Stimulated activated CD4-positive, alpha-beta T cell treated with anti-CD3 and anti-CD28 coated beads, Interleukin-15, amount 100 ng/mL, for 48 hours (primary cell): ENCODE results near the gene NUP133.
"Not testable (repeated sequence)": the region's sequence is repeated elsewhere in the genome, so short reads cannot be mapped to it uniquely, and the experiment has no call there.

Experiments used
- DNase-seq, 2 donors: peaks; one replicate each; pipeline ENCODE4 v3.0.0-alpha.2; 2020; ENCODE audit warnings: low read depth in 2 of 2

Gene NUP133

GRCh38 chr1:229507951-229508822 lies at the start of gene NUP133:
Gene NUP133, minus strand, starts transcription at chr1:229508341. Its CDS starts 92 bp downstream, at chr1:229508249.
- DNase-seq, result peak; percentile 97 to 99

GRCh38 chr1:229557200-229557850 lies 49.2 kb upstream of the NUP133 start:
- no peak for DNase-seq

GRCh38 chr1:229554886-229555621 lies 46.9 kb upstream of the NUP133 start:
- DNase-seq, result no peak

- no peak for DNase-seq
These were observed 45.5 kb upstream of the NUP133 start for GRCh38 chr1:229553621-229554130.

- DNase-seq, result no peak
These were observed 44.6 kb upstream of the NUP133 start for GRCh38 chr1:229552732-229553131.

GRCh38 chr1:229550812-229551567 lies 42.8 kb upstream of the NUP133 start:
- DNase-seq, result no peak

GRCh38 chr1:229547542-229547941 lies 39.4 kb upstream of the NUP133 start:
- DNase-seq, result no peak

GRCh38 chr1:229544587-229544986 lies 36.4 kb upstream of the NUP133 start:
- no peak for DNase-seq

GRCh38 chr1:229539863-229540506 lies 31.8 kb upstream of the NUP133 start:
- no peak for DNase-seq

- DNase-seq, result no peak
These were observed 30.8 kb upstream of the NUP133 start for GRCh38 chr1:229538945-229539344.

- no peak for DNase-seq
These were observed 29.8 kb upstream of the NUP133 start for GRCh38 chr1:229537894-229538293.

- DNase-seq, result no peak
These were observed 28.8 kb upstream of the NUP133 start for GRCh38 chr1:229536982-229537381.

- DNase-seq, result no peak
These were observed 27.1 kb upstream of the NUP133 start for GRCh38 chr1:229535230-229535629.

GRCh38 chr1:229531326-229531725 lies 23.2 kb upstream of the NUP133 start:
- no peak for DNase-seq

GRCh38 chr1:229529639-229530038 lies 21.5 kb upstream of the NUP133 start:
- DNase-seq, result no peak

GRCh38 chr1:229526695-229527094 lies 18.6 kb upstream of the NUP133 start:
- no peak for DNase-seq

GRCh38 chr1:229523052-229523451 lies 14.9 kb upstream of the NUP133 start:
- no peak for DNase-seq

- DNase-seq, result peak in 1 of 2 donors; percentile 13
These were observed 6.6 kb upstream of the NUP133 start for GRCh38 chr1:229514578-229515275.

GRCh38 chr1:229511625-229512024 lies 3.5 kb upstream of the NUP133 start:
- not testable (repeated sequence) for DNase-seq

GRCh38 chr1:229511201-229511600 lies 3.1 kb upstream of the NUP133 start:
- not testable (repeated sequence) for DNase-seq
